K562 (cell line): ENCODE data around the gene ZDHHC1. TPM values are rescaled to one million over a fixed set of nuclear protein-coding genes. Genes with fewer than 3 reads are reported as not detected.

Experiments used
- ATAC-seq: fragments of 200-7000 bp; cut with Tn5 transposase; 3 replicates; pipeline ENCODE4 v1.9.1; 2020; ENCODE audit warnings: moderate library complexity
- BruUV-seq: library from RNA; stranded (reverse); fragments of 400-500 nt; replicated peaks from 2 replicates; lab custom pipeline; 2021; lab: Mats Ljungman, UMichigan
- CTCF ChIA-PET: fragments of 300-600 bp; formaldehyde crosslinking; extraction: SDS; loops from one replicate; lab custom pipeline; 2021; ENCODE audit warnings: low intra/inter-chr PET ratio; lab: Yijun Ruan, JAX
- POLR2A ChIA-PET: fragments of 300-600, 350-650 bp; sonication (Branson Sonifier 250); formaldehyde crosslinking; extraction: SDS; loops from one replicate; lab custom pipeline; 2021; ENCODE audit warnings: antibody characterized with exemption, inconsistent platforms; lab: Yijun Ruan, JAX
- DNase-seq, 4 experiments: peaks; one replicate each; pipeline versions ENCODE4 v3.0.0 to v3.0.0-alpha.2; 2011 to 2018; ENCODE audit warnings: low spot score in 3 of 4, mixed read lengths in 3 of 4; ENCODE audit errors: extremely low read depth in 1 of 4
- FAIRE-seq: peaks from 2 replicates; lab custom pipeline; 2011; peaks lifted over from hg19 to GRCh38; lab: Jason Lieb, UNC
- H2AFZ ChIP-seq: 2 replicates; pipeline ENCODE4 v1.6.0; 2011; ENCODE audit warnings: low read depth, low read length, control low read depth, inconsistent platforms
- H3K27ac ChIP-seq: fragments of 200-600 bp; 3 replicates; pipeline ENCODE4 v1.8.0; 2011; ENCODE audit warnings: low read depth, mild to moderate bottlenecking, control low read depth, inconsistent platforms, low read length, moderate library complexity, mixed read lengths; ENCODE audit errors: extremely low read depth
- H3K27me3 ChIP-seq, 2 experiments: fragments of 300-600 bp in 1 of 2; 2 replicates in 1 of 2; 3 replicates in 1 of 2; pipeline versions ENCODE4 v1.6.0 to v1.8.0; 2011; ENCODE audit warnings: inconsistent platforms in 2 of 2, low read length in 2 of 2, mild to moderate bottlenecking in 1 of 2, mixed read lengths in 1 of 2, moderate library complexity in 1 of 2; ENCODE audit not compliant: control insufficient read depth in 2 of 2, insufficient read depth in 2 of 2
- H3K36me3 ChIP-seq: fragments of 300-600 bp; 3 replicates; pipeline ENCODE4 v1.8.0; 2011; ENCODE audit warnings: mild to moderate bottlenecking, low read length, inconsistent platforms; ENCODE audit not compliant: control insufficient read depth, insufficient read depth
- H3K4me1 ChIP-seq, 2 experiments: fragments of 200-600 bp in 1 of 2; replicated peaks in 1 of 2; 2 replicates in 1 of 2; 3 replicates in 1 of 2; pipeline versions ENCODE4 v1.5.1 to v1.8.0; 2011; ENCODE audit warnings: inconsistent platforms in 2 of 2, low read length in 2 of 2, mild to moderate bottlenecking in 1 of 2, mixed read lengths in 1 of 2, moderate library complexity in 1 of 2; ENCODE audit not compliant: control insufficient read depth in 2 of 2, insufficient read depth in 2 of 2
- H3K4me2 ChIP-seq: 2 replicates; pipeline ENCODE4 v1.6.1; 2011; ENCODE audit warnings: low read length, control low read depth, inconsistent platforms, mixed read lengths; ENCODE audit not compliant: insufficient read depth
- H3K4me3 ChIP-seq: fragments of 200-600 bp; sonication (generic), shearing (Covaris generic); 2 replicates; pipeline ENCODE4 v1.5.1; 2016; ENCODE audit warnings: control low read depth, inconsistent platforms
- H3K79me2 ChIP-seq: fragments of 200-600 bp; 3 replicates; pipeline ENCODE4 v1.8.0; 2011; ENCODE audit warnings: low read length, inconsistent platforms; ENCODE audit not compliant: control insufficient read depth, insufficient read depth
- H3K9ac ChIP-seq, 2 experiments: 2 replicates each; pipeline versions ENCODE4 v1.6.0 to v1.6.1; 2011; ENCODE audit warnings: low read depth in 2 of 2, low read length in 2 of 2, control low read depth in 1 of 2, inconsistent platforms in 1 of 2, mild to moderate bottlenecking in 1 of 2, mixed read lengths in 1 of 2; ENCODE audit not compliant: insufficient read depth in 1 of 2
- H3K9me1 ChIP-seq: one replicate; pipeline ENCODE4 v1.6.0; 2011; ENCODE audit warnings: inconsistent platforms, mild to moderate bottlenecking, low read length, moderate library complexity; ENCODE audit not compliant: control insufficient read depth, insufficient read depth
- H3K9me3 ChIP-seq: replicated peaks from 2 replicates; pipeline ENCODE4 v1.5.1; 2011; ENCODE audit warnings: low read depth, low read length, inconsistent platforms; ENCODE audit not compliant: control insufficient read depth, insufficient read depth
- H4K20me1 ChIP-seq: replicated peaks from 2 replicates; pipeline ENCODE4 v1.6.1; 2011; ENCODE audit warnings: low read length, inconsistent platforms, mixed read lengths; ENCODE audit not compliant: control insufficient read depth, insufficient read depth
- C11orf30 ChIP-seq: fragments of 450-650 bp; IDR thresholded peaks from 2 replicates; pipeline ENCODE4 v1.6.1; 2016; ENCODE audit warnings: low read depth, mild to moderate bottlenecking
- KLF16 ChIP-seq: IDR thresholded peaks from 2 replicates; pipeline ENCODE4 v1.6.1; 2016; ENCODE audit warnings: antibody characterized with exemption
- L3MBTL2 ChIP-seq: fragments of 450-650 bp; IDR thresholded peaks from 2 replicates; pipeline ENCODE4 v1.6.1; 2016; ENCODE audit warnings: mild to moderate bottlenecking, moderate library complexity
- NFYB ChIP-seq: IDR thresholded peaks from 2 replicates; pipeline ENCODE4 v1.6.1; 2011; ENCODE audit warnings: mild to moderate bottlenecking, moderate library complexity; ENCODE audit not compliant: insufficient read length; ENCODE audit errors: extremely low read depth
- RBM15 ChIP-seq: fragments of 200-400 bp; formaldehyde crosslinking; IDR thresholded peaks from 2 replicates; pipeline ENCODE4 v1.6.1; 2018; ENCODE audit warnings: mild to moderate bottlenecking, low read length, moderate library complexity; ENCODE audit not compliant: insufficient read depth
- SREBF1 ChIP-seq: fragments of 150-350 bp; IDR thresholded peaks from 2 replicates; pipeline ENCODE4 v1.6.1; 2014; ENCODE audit warnings: antibody characterized with exemption, low read depth, low read length, borderline replicate concordance
- TBP ChIP-seq: optimal IDR thresholded peaks from 2 replicates; pipeline ENCODE3; 2011; ENCODE audit warnings: low read depth, low read length, improper control_type of control experiment
- U2AF1 ChIP-seq: fragments of 200-400 bp; formaldehyde crosslinking; optimal IDR thresholded peaks from 2 replicates; pipeline ENCODE3; 2017; ENCODE audit warnings: mild to moderate bottlenecking, low read depth, low read length, moderate library complexity
- ZNF785 ChIP-seq: fragments of 250-450 bp; sonication (Bioruptor Pico); IDR thresholded peaks from 2 replicates; pipeline ENCODE4 v1.4.0; 2020; ENCODE audit warnings: mild to moderate bottlenecking
- WGBS: fragments of 100-300 bp; shearing (Covaris generic); methylation state at CpG from one replicate; pipeline ENCODE4 v1.1.6; 2016; ENCODE audit warnings: low coverage, mixed read lengths; ENCODE audit not compliant: insufficient coverage; ENCODE audit errors: missing lambda C conversion rate; 5-methylcytosine and 5-hydroxymethylcytosine counted together
- in situ Hi-C: fragments of 300-500 bp; cut with MboI; formaldehyde crosslinking; loops from 4 replicates; pipeline ENCODE4 v1.15.0; 2018; ENCODE audit warnings: inconsistent platforms, mixed read lengths
- intact Hi-C: fragments of 100-400 bp; cut with micrococcal nuclease; formaldehyde crosslinking; loops from 2 replicates; pipeline ENCODE4 v1.14.2; 2022
- polyA plus RNA-seq, 8 experiments: library from polyadenylated mRNA; depleted of rRNA in 4 of 8; stranded (reverse) in 5 of 8; unstranded in 3 of 8; fragments of >200 nt; fragmentation: Nextera tagmentation in 2 of 8; fragmentation: Illumina TruSeq in 1 of 8; extraction: Ambion mirVana in 2 of 8; extraction: Trizol in 1 of 8; gene quantifications; 2 replicates each; pipeline versions ENCODE4 v1.2.1 to v1.2.3, GENCODE V29; 2011 to 2014; ENCODE audit warnings: inconsistent platforms in 1 of 8, missing spikeins in 1 of 8
- total RNA-seq, 7 experiments: library from RNA; depleted of rRNA in 6 of 7; stranded (reverse); fragments of >200 nt in 6 of 7; fragmentation: Illumina TruSeq in 2 of 7; extraction: Trizol in 2 of 7; gene quantifications; 2 replicates each; pipeline versions ENCODE4 v1.2.1 to v1.2.3, GENCODE V29; 2011 to 2021; ENCODE audit warnings: low replicate concordance in 1 of 7
- TF ChIP-seq, protein P1 (sequence below): fragments of 450-650 bp; conservative IDR thresholded peaks from 2 replicates; pipeline ENCODE4 v1.6.1; 2016; ENCODE audit warnings: missing genetic modification characterization, low read depth, mild to moderate bottlenecking, missing compliant biosample characterization, moderate library complexity
- TF ChIP-seq, protein P2 (sequence below): fragments of 250-450 bp; sonication (Bioruptor Pico); IDR thresholded peaks from 2 replicates; pipeline ENCODE4 v1.8.0; 2022; ENCODE audit warnings: inconsistent platforms

Gene ZDHHC1
- total and polyA plus RNA-seq, 9 of the 15 experiments (the other 6 are each of a cell fraction or from before 2014, with no cell fraction given): 0.06 to 0.77 (median 0.25) TPM; not detected in 4

DNA sequence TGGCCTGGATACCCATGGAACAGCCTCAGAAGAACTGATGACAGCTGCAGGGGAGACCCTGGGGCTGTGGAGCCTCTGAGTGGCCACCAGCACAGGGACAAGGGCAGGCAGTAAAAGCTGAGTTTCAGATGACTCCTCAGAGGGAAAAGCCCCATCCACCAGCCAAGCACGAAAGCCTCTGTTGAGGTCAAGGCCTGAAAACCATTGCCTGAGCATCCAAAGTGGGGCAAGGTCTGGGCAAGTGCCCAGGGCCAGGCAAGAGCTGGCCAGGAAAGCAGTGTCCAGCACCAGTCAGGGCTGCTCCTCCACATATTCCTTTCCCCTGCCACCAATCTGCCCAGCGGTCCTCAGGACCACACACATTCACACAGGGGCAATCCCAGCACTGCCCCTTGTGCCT is 48.3 kb upstream of the ZDHHC1 start:
- Histone ChIP-seq H3K4me2 (no peak overlapping the region), H3K9me1 (peaks cover 20% of the 10 kb centered on the region), H3K4me1 (peaks cover 26 to 32% of the 10 kb centered on the region in 2 experiments), H3K9ac (peak overlapping the region in 1 of 2 experiments; percentile 38; a peak in 1 of 4 replicates), H4K20me1 (peaks cover 62% of the 10 kb centered on the region), H3K27ac (no peak overlapping the region), H3K27me3 (no peaks in the 10 kb centered on the region), H3K79me2 (peaks cover 53% of the 10 kb centered on the region), H2AFZ (no peak overlapping the region), H3K9me3 (no peaks in the 10 kb centered on the region), H3K36me3 (peaks cover 36% of the 10 kb centered on the region; the same call in 2 of the 3 replicates), H3K4me3 (no peak overlapping the region)
- ChIA-PET CTCF (interaction anchor here (0.9 kb wide), 1 partner anchor 34 kb away, joined by 5 read pairs; the partner anchor contains the start of gene HSD11B2), POLR2A (interaction anchor here (0.5 to 1.3 kb wide), 4 partner anchors 8 to 138 kb away, joined by 3 read pairs; partner anchors contain the start of gene TPPP3)
- no TSS peak for BruUV-seq
- 78% methylated on average over 2 of the region's 2 CpGs for whole genome bisulfite sequencing
- DNase-seq (no peak), FAIRE-seq (no peak), ATAC-seq (no peak)
- intact Hi-C loops (loop anchor here (2.0 to 10.0 kb wide), 2 partner anchors 36 to 510 kb away; no protein-coding TSS in a partner anchor), in situ Hi-C loops (no loop called here)
- TF ChIP-seq L3MBTL2 (no peak), NFYB (no peak)

DNA sequence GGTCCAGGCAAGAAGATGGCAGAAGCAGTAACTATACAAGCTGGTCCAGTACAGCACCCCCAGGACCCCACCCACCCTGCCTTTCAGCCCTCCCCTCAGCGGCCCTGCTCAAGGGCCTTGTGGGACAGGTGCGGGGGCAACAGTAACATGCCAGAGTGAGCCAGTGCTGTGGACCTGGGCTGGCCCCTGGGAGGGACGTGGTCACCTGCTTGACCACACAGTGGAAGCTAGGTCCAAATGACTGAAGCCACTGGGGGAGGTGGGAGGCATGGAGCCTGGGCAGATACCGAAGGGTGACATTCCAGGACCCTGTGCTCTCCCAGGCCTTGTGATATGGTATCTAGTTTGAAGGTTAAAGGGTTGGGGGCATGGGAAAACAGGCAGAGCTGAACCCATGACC is 47.4 kb upstream of the ZDHHC1 start:
- BruUV-seq: no TSS peak
- whole genome bisulfite sequencing: 72% methylated on average over 4 of the region's 4 CpGs
- TF ChIP-seq KLF16 (no peak), U2AF1 (no peak), SREBF1 (no peak), TBP (no peak), C11orf30 (no peak), ZNF785 (CRISPR knock-in tag) (no peak), RBM15 (no peak)
- TF ChIP-seq, protein P1, sequence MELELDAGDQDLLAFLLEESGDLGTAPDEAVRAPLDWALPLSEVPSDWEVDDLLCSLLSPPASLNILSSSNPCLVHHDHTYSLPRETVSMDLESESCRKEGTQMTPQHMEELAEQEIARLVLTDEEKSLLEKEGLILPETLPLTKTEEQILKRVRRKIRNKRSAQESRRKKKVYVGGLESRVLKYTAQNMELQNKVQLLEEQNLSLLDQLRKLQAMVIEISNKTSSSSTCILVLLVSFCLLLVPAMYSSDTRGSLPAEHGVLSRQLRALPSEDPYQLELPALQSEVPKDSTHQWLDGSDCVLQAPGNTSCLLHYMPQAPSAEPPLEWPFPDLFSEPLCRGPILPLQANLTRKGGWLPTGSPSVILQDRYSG (tag): no peak
- TF ChIP-seq, protein P2, sequence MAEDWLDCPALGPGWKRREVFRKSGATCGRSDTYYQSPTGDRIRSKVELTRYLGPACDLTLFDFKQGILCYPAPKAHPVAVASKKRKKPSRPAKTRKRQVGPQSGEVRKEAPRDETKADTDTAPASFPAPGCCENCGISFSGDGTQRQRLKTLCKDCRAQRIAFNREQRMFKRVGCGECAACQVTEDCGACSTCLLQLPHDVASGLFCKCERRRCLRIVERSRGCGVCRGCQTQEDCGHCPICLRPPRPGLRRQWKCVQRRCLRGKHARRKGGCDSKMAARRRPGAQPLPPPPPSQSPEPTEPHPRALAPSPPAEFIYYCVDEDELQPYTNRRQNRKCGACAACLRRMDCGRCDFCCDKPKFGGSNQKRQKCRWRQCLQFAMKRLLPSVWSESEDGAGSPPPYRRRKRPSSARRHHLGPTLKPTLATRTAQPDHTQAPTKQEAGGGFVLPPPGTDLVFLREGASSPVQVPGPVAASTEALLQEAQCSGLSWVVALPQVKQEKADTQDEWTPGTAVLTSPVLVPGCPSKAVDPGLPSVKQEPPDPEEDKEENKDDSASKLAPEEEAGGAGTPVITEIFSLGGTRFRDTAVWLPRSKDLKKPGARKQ: no peak

More for the DNA sequence above, 47.4 kb upstream of the ZDHHC1 start:
- H3K9me3 ChIP-seq: no peaks in the 10 kb centered on the region
- intact Hi-C loops (loop anchor here (2.0 to 10.0 kb wide), 2 partner anchors 35 to 509 kb away; no protein-coding TSS in a partner anchor), in situ Hi-C loops (no loop called here)
- no peak overlapping the region for H2AFZ ChIP-seq
- H3K9ac ChIP-seq: no peak overlapping the region; a peak in 1 of 4 replicates
- H3K27ac ChIP-seq: no peak overlapping the region
- no peak overlapping the region for H3K4me3 ChIP-seq
- ChIA-PET CTCF (no interaction called here), POLR2A (interaction anchor here (0.6 to 1.3 kb wide), 2 partner anchors 13 to 152 kb away, joined by 3 read pairs; no protein-coding TSS in a partner anchor)
- H3K79me2 ChIP-seq: peaks cover 56% of the 10 kb centered on the region
- no peak overlapping the region for H3K4me2 ChIP-seq
- no peak for FAIRE-seq
- ATAC-seq: no peak
- H4K20me1 ChIP-seq: peaks cover 64% of the 10 kb centered on the region
- peaks cover 30 to 41% of the 10 kb centered on the region in 2 experiments for H3K4me1 ChIP-seq
- H3K27me3 ChIP-seq: no peaks in the 10 kb centered on the region
- H3K36me3 ChIP-seq: peaks cover 36% of the 10 kb centered on the region; the same call in 2 of the 3 replicates
- DNase-seq: no peak
- H3K9me1 ChIP-seq: peaks cover 24% of the 10 kb centered on the region
